ENCODE data around the gene STAP2. TPM values are rescaled to one million over a fixed set of nuclear protein-coding genes. Genes with fewer than 3 reads are reported as not detected.

STAP2 gene
- total RNA-seq, 1 donor from 2014 or later = 66.2 TPM

DNA sequence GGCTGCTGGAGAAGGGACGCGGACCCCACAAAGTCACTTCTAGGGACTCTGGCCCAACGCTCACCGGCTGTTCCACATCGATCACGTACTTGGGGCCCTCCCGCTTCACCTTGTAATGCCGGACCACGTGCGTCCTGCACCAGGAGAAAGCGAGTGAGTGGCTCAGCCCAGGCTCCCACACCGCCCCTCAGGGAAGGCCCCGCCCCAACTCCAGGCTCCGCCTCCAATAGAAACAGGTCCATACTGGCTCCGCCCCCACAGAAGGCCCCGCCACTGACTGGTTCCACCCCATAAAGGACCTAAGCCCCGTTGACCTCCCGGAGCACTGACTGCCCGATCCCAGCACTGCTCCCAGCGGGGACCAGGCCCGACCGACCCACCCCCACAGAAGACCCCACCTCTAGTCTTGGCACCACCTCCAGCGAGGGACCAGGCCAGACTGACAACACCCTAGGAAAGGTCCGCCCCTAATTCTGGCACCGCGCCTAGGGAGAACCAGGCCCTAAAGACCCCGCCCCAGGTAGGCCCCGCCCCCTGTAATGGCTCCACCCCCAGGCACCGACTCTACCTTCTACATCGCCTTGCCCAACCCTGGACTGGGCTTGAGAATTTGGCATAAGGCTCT is 11.3 kb downstream of the STAP2 start:
- peak; percentile 67 for DNase-seq (ENCODE audit: low spot score)
- no peaks in the 10 kb centered on the region for H3K9me3 Mint-ChIP-seq (ENCODE audit: unreplicated experiment)
- no peaks in the 10 kb centered on the region for H3K4me1 Mint-ChIP-seq (ENCODE audit: unreplicated experiment)
- no peak for TF ChIP-seq CTCF (IDR thresholded peaks at IDR 0.05; ENCODE audit: unreplicated experiment)
- H3K27me3 Mint-ChIP-seq (ENCODE audit: unreplicated experiment) = peaks cover 9% of the 10 kb centered on the region
- H3K36me3 Mint-ChIP-seq (ENCODE audit: low read depth, unreplicated experiment) = peaks cover 14% of the 10 kb centered on the region
- no peak overlapping the region for H3K27ac Mint-ChIP-seq (ENCODE audit: unreplicated experiment)
- peak overlapping the region; percentile 82 for H3K4me3 Mint-ChIP-seq (ENCODE audit: unreplicated experiment)

DNA sequence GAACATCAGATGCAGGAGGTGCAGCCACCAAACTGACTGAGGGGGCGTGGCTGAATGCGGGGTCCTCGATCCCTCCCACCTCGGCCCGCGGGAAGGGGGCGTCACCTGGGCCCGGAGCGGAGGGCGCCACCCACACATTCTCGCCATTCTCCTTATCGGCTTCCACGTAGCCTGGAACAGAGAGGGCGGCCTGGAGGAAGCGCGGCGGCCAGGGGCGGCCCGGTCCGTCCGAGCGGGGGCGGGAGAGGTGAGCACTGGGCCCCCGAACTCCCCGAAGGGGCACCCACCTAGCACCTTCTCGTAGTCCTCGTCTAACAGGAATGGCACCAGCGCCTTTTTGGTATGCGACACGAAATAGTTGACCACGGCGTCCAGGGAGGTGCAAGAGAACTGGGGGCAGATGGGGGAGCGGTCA is 11.8 kb downstream of the STAP2 start:
- Mint-ChIP-seq H3K27me3 (ENCODE audit: unreplicated experiment) (peaks cover 9% of the 10 kb centered on the region), H3K4me3 (ENCODE audit: unreplicated experiment) (peak overlapping the region; percentile 82), H3K36me3 (ENCODE audit: low read depth, unreplicated experiment) (peaks cover 18% of the 10 kb centered on the region), H3K4me1 (ENCODE audit: unreplicated experiment) (no peaks in the 10 kb centered on the region), H3K9me3 (ENCODE audit: unreplicated experiment) (no peaks in the 10 kb centered on the region), H3K27ac (ENCODE audit: unreplicated experiment) (no peak overlapping the region)
- DNase-seq (ENCODE audit: low spot score) = no peak
- TF ChIP-seq CTCF (IDR thresholded peaks at IDR 0.05; ENCODE audit: unreplicated experiment) = no peak

- no peaks in the 10 kb centered on the region for H3K4me1 Mint-ChIP-seq (ENCODE audit: unreplicated experiment)
- peak overlapping the region; percentile 37 for H3K4me3 Mint-ChIP-seq (ENCODE audit: unreplicated experiment)
- peaks cover 23% of the 10 kb centered on the region for H3K36me3 Mint-ChIP-seq (ENCODE audit: low read depth, unreplicated experiment)
- peaks cover 9% of the 10 kb centered on the region for H3K27me3 Mint-ChIP-seq (ENCODE audit: unreplicated experiment)
- no peaks in the 10 kb centered on the region for H3K9me3 Mint-ChIP-seq (ENCODE audit: unreplicated experiment)
- TF ChIP-seq CTCF (IDR thresholded peaks at IDR 0.05; ENCODE audit: unreplicated experiment) = no peak
- DNase-seq (ENCODE audit: low spot score) = no peak
- no peak overlapping the region for H3K27ac Mint-ChIP-seq (ENCODE audit: unreplicated experiment)
Observed at GRCh38 chr19:4326215-4326836, 12.3 kb downstream of the STAP2 start.

DNA sequence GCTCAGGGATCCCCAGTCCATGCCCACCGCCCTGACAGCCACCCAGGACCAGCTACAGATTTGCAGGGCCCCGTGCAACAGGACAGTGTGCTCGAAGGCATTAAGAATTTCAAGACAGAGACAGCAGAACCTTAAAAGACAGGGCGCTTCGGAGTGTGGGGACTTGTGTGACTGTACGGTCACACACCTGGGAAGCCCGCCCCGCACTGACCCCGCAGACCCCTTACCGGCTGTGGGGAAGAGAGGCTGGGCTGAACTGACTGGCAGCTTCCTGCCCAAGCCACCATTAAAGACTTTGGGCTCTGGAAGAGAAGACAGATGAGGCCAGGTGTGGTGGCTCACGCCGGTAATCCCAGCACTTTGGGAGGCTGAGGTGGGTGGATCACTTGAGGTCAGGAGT is 14.4 kb downstream of the STAP2 start:
- no peak for DNase-seq (ENCODE audit: low spot score)
- Mint-ChIP-seq H3K27ac (ENCODE audit: unreplicated experiment) (no peak overlapping the region), H3K4me1 (ENCODE audit: unreplicated experiment) (no peaks in the 10 kb centered on the region), H3K36me3 (ENCODE audit: low read depth, unreplicated experiment) (peaks cover 37% of the 10 kb centered on the region), H3K4me3 (ENCODE audit: unreplicated experiment) (no peak overlapping the region), H3K27me3 (ENCODE audit: unreplicated experiment) (peaks cover 11% of the 10 kb centered on the region), H3K9me3 (ENCODE audit: unreplicated experiment) (no peaks in the 10 kb centered on the region)
- no peak for TF ChIP-seq CTCF (IDR thresholded peaks at IDR 0.05; ENCODE audit: unreplicated experiment)

GRCh38 chr19:4323692-4324091 is 14.9 kb downstream of the STAP2 start:
- H3K27ac Mint-ChIP-seq (ENCODE audit: unreplicated experiment) = no peak overlapping the region
- no peak for DNase-seq (ENCODE audit: low spot score)
- no peak overlapping the region for H3K4me3 Mint-ChIP-seq (ENCODE audit: unreplicated experiment)
- peaks cover 39% of the 10 kb centered on the region for H3K36me3 Mint-ChIP-seq (ENCODE audit: low read depth, unreplicated experiment)
- no peaks in the 10 kb centered on the region for H3K9me3 Mint-ChIP-seq (ENCODE audit: unreplicated experiment)
- H3K27me3 Mint-ChIP-seq (ENCODE audit: unreplicated experiment) = peaks cover 11% of the 10 kb centered on the region
- H3K4me1 Mint-ChIP-seq (ENCODE audit: unreplicated experiment) = no peaks in the 10 kb centered on the region
- TF ChIP-seq CTCF (IDR thresholded peaks at IDR 0.05; ENCODE audit: unreplicated experiment) = no peak

Data from endothelial cell (in vitro differentiated cells).